PC-3 (cell line): ENCODE results near the gene MACROD2. TPM values are rescaled to one million over a fixed set of nuclear protein-coding genes. Genes with fewer than 3 reads are reported as not detected.

Source experiments
- ATAC-seq: fragments of 200-7000 bp; cut with Tn5 transposase; 2 replicates; pipeline ENCODE4 v1.9.1; 2020; ENCODE audit warnings: mild to moderate bottlenecking, moderate library complexity
- BruUV-seq: library from RNA; stranded (reverse); fragments of 400-500 nt; replicated peaks from 2 replicates; lab custom pipeline; 2021; lab: Mats Ljungman, UMichigan
- CTCF ChIA-PET: fragments of 300-600 bp; sonication (Branson Sonifier 250); formaldehyde crosslinking; loops from one replicate; lab custom pipeline; 2022; ENCODE audit warnings: antibody characterized with exemption; lab: Charles Lee
- POLR2A ChIA-PET: fragments of 300-600 bp; sonication (Branson Sonifier 250); formaldehyde crosslinking; loops from one replicate; lab custom pipeline; 2022; ENCODE audit warnings: antibody characterized with exemption; ENCODE audit not compliant: unreplicated experiment; lab: Charles Lee
- DNase-seq: peaks from one replicate; pipeline ENCODE4 v3.0.0-alpha.2; 2015
- H2AFZ ChIP-seq: fragments of 300-600 bp; sonication (generic); 2 replicates; pipeline ENCODE4 v1.6.0; 2016; ENCODE audit warnings: antibody characterized with exemption, low read length
- H3F3A ChIP-seq: fragments of 300-600 bp; sonication (generic); one replicate; pipeline ENCODE4 v1.6.0; 2017; ENCODE audit warnings: antibody characterized with exemption, low read length, control low read depth, mild to moderate bottlenecking; ENCODE audit not compliant: unreplicated experiment
- H3K27ac ChIP-seq: fragments of 300-600 bp; sonication (generic); 2 replicates; pipeline ENCODE4 v1.5.1; 2016; ENCODE audit warnings: mild to moderate bottlenecking, low read length
- H3K27me3 ChIP-seq: fragments of 300-600 bp; sonication (generic); 2 replicates; pipeline ENCODE4 v1.6.1; 2016; ENCODE audit warnings: low read length, mixed read lengths
- H3K36me3 ChIP-seq: fragments of 300-600 bp; sonication (generic); 2 replicates; pipeline ENCODE4 v1.6.1; 2016; ENCODE audit warnings: low read depth, mixed run types, low read length, mixed read lengths
- H3K4me1 ChIP-seq: fragments of 300-600 bp; sonication (generic); 2 replicates; pipeline ENCODE4 v1.5.1; 2016; ENCODE audit warnings: low read length; ENCODE audit not compliant: insufficient read depth
- H3K4me2 ChIP-seq: fragments of 300-600 bp; sonication (generic); 2 replicates; pipeline ENCODE4 v1.6.0; 2016; ENCODE audit warnings: low read length
- H3K4me3 ChIP-seq: fragments of 300-600 bp; sonication (generic); 2 replicates; pipeline ENCODE4 v1.5.1; 2016; ENCODE audit warnings: mild to moderate bottlenecking, low read length, mixed read lengths
- H3K79me2 ChIP-seq: fragments of 300-600 bp; sonication (generic); 2 replicates; pipeline ENCODE4 v1.6.1; 2017; ENCODE audit warnings: low read length, mixed read lengths
- H3K9ac ChIP-seq: fragments of 300-600 bp; sonication (generic); 2 replicates; pipeline ENCODE4 v1.6.0; 2016; ENCODE audit warnings: mild to moderate bottlenecking, low read length
- H3K9me2 ChIP-seq: fragments of 300-600 bp; sonication (generic); replicated peaks from 2 replicates; pipeline ENCODE4 v1.6.1; 2016; ENCODE audit warnings: mixed run types, low read length, mixed read lengths
- H3K9me3 ChIP-seq: fragments of 300-600 bp; sonication (generic); 2 replicates; pipeline ENCODE4 v1.6.1; 2016; ENCODE audit warnings: low read length, mixed read lengths
- H4K20me1 ChIP-seq: fragments of 300-600 bp; sonication (generic); 2 replicates; pipeline ENCODE4 v1.6.1; 2016; ENCODE audit warnings: low read length, mixed read lengths
- CTCF ChIP-seq: fragments of 300-600 bp; sonication (generic); conservative IDR thresholded peaks from 2 replicates; pipeline ENCODE4 v1.5.1; 2017; ENCODE audit warnings: antibody characterized with exemption, low read depth, mild to moderate bottlenecking, low read length
- EZH2 ChIP-seq: fragments of 300-600 bp; sonication (generic); IDR thresholded peaks from one replicate; pipeline ENCODE4 v1.6.1; 2017; ENCODE audit warnings: antibody characterized with exemption, mild to moderate bottlenecking, low read length; ENCODE audit not compliant: unreplicated experiment
- EZH2phosphoT487 ChIP-seq: fragments of 300-600 bp; sonication (generic); IDR thresholded peaks from 2 replicates; pipeline ENCODE4 v1.6.1; 2018; ENCODE audit warnings: mild to moderate bottlenecking, antibody characterized with exemption, low read length, borderline replicate concordance
- intact Hi-C: fragments of 100-400 bp; cut with micrococcal nuclease; formaldehyde crosslinking; loops from 2 replicates; pipeline ENCODE4 v1.9.0; 2023
- total RNA-seq: library from RNA; depleted of rRNA; stranded (reverse); fragments of >200 nt; gene quantifications from 2 replicates; pipeline ENCODE4 v1.2.3, GENCODE V29; 2014

MACROD2 gene
- total RNA-seq, 1 experiment from 2014 or later: 3.1 TPM

GRCh38 chr20:15561070-15561569, 1565.8 kb downstream of the MACROD2 start:
- Histone ChIP-seq H3F3A (no peaks in the 10 kb centered on the region), H2AFZ (no peak overlapping the region), H3K9me3 (no peaks in the 10 kb centered on the region), H3K9me2 (no peaks in the 10 kb centered on the region), H3K27ac (no peak overlapping the region), H3K36me3 (no peaks in the 10 kb centered on the region), H3K27me3 (no peaks in the 10 kb centered on the region), H3K4me1 (peaks cover 4% of the 10 kb centered on the region; the same call in 1 of the 2 replicates), H3K79me2 (no peaks in the 10 kb centered on the region), H3K4me2 (no peak overlapping the region), H3K4me3 (no peak overlapping the region), H4K20me1 (no peaks in the 10 kb centered on the region), H3K9ac (no peak overlapping the region)
- intact Hi-C loops: no loop called here
- ChIA-PET CTCF (no interaction called here), POLR2A (no interaction called here)
- BruUV-seq: no TSS peak
- no peak for DNase-seq
- TF ChIP-seq CTCF: no peak
- no peak for TF ChIP-seq EZH2phosphoT487
- no peak for TF ChIP-seq EZH2
- ATAC-seq: no peak

DNA sequence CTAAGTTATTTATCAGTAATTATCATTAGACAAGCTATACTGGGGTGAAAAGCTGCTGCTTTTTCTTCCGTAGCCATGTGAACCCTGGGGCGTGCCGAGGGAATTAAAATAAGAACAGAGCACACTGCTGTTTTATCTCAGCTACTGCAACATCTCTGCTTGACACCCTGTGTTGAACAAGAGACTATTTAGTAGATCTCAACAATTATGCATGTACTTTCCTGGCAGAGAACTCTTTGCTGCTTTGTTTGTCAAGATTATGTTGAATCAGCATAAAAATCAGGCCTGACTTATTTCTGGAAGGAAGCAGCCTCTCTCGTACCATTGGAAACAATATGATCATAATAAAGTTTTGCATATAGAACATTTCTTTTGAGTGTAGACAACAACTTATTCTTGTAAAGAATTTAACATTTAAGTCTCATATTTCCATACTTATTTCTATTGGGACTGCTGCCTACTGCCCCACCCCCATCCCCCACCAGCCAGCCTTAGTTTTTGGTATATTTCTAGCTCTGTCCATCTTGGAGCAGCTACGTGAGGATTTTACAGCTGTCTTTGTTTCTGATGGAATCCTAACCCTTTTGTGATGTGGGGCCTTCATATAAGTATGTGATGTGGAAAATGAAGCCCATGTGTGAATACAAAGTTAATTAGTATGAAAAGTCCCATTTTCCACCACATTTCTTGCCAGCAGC, 1566.5 kb downstream of the MACROD2 start:
- H3K9me3 ChIP-seq: no peaks in the 10 kb centered on the region
- H2AFZ ChIP-seq: no peak overlapping the region
- H3K4me1 ChIP-seq: no peaks in the 10 kb centered on the region
- DNase-seq (no peak), ATAC-seq (no peak)
- no TSS peak for BruUV-seq
- H3K36me3 ChIP-seq: no peaks in the 10 kb centered on the region
- intact Hi-C loops: no loop called here
- no peaks in the 10 kb centered on the region for H3K79me2 ChIP-seq
- no peak overlapping the region for H3K9ac ChIP-seq
- H3F3A ChIP-seq: no peaks in the 10 kb centered on the region
- ChIA-PET CTCF (no interaction called here), POLR2A (no interaction called here)
- H3K27me3 ChIP-seq: no peaks in the 10 kb centered on the region
- no peaks in the 10 kb centered on the region for H3K9me2 ChIP-seq
- no peaks in the 10 kb centered on the region for H4K20me1 ChIP-seq
- no peak overlapping the region for H3K27ac ChIP-seq
- no peak for TF ChIP-seq CTCF
- no peak for TF ChIP-seq EZH2
- no peak for TF ChIP-seq EZH2phosphoT487
- no peak overlapping the region for H3K4me2 ChIP-seq
- no peak overlapping the region for H3K4me3 ChIP-seq

DNA sequence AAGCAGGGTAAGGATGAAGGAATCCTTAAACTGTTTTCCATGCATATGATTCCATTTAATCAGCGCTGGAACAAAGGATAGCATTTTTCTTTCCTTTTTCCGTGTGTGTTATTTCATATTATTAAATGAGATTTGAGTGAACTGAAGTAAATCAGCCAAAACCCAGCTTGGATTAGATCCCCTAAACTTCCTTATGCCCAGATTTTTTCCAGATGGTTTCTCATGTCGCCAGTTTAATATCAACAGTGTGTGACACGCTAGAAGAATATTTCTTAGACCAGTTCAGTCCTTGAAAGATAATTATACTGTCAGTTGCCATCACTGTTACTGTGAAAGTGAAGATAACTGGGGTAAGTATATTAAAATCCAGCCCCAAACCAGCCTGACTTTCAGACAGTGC, 1568.5 kb downstream of the MACROD2 start:
- CTCF ChIA-PET: no interaction called here
- Histone ChIP-seq H3K4me2 (no peak overlapping the region), H3K9me2 (no peaks in the 10 kb centered on the region), H3K79me2 (no peaks in the 10 kb centered on the region), H3K27me3 (no peaks in the 10 kb centered on the region), H2AFZ (no peak overlapping the region), H3K4me3 (no peak overlapping the region), H4K20me1 (no peaks in the 10 kb centered on the region), H3K27ac (no peak overlapping the region), H3K4me1 (no peaks in the 10 kb centered on the region), H3K9me3 (no peaks in the 10 kb centered on the region), H3F3A (no peaks in the 10 kb centered on the region), H3K9ac (no peak overlapping the region), H3K36me3 (no peaks in the 10 kb centered on the region)
- intact Hi-C loops: no loop called here
- BruUV-seq: no TSS peak
- no peak for TF ChIP-seq EZH2phosphoT487
- no peak for TF ChIP-seq CTCF
- TF ChIP-seq EZH2: no peak
- POLR2A ChIA-PET: no interaction called here
- ATAC-seq (no peak), DNase-seq (no peak)
